Measurements from ENCODE around the gene ATF1.

Gene ATF1

DNA sequence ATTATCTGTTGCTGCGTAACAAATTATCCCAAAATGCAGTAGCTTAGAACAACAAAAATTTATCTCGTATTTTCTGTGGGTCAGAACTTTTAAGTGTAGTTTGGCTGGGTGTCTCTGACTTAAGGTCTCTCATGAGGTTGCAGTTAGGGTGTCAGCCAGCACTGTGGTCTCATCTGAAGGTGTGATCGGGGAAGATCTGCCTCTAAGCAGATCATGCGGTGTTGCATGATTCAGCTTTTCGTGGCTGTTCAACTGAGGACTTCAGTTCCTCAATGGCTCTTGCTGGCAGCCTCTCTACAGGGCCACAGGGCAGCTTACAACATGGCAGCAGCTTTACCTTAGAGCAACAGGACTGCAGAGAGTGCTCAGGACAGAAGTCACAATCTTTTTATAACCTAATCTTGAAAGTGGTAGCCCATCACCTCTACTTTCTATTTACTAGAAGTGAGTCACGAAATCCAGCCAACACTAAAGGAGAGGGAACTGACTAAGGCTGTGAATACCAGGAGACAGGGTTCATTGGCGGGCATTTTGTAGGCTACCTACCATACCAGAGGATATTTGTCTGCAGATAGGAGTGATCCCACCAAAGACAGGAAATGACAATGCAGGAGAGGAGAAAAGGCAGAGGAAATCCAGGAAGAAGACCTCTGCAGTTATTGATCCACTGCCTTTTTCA lies 77.0 kb downstream of the ATF1 start:
- Histone ChIP-seq H3K9ac (ENCODE audit: low read length) (no peak overlapping the region), H4K20me1 (ENCODE audit: insufficient read depth, low read length) (no peaks in the 10 kb centered on the region), H3K4me1 (ENCODE audit: low read length) (no peaks in the 10 kb centered on the region), H3K27ac (ENCODE audit: low read length) (no peak overlapping the region), H3K4me2 (ENCODE audit: low read length) (no peak overlapping the region), H3K4me3 (ENCODE audit: low read length) (no peak overlapping the region), H3K36me3 (replicated peaks; ENCODE audit: low read depth, low read length) (no peaks in the 10 kb centered on the region), H3K9me3 (ENCODE audit: insufficient read depth, low read length) (no peaks in the 10 kb centered on the region), H3K27me3 (ENCODE audit: low read depth, low read length) (no peaks in the 10 kb centered on the region), H3K79me2 (ENCODE audit: low read length) (no peaks in the 10 kb centered on the region), H2AFZ (ENCODE audit: low read depth, low read length) (no peak overlapping the region)
- TF ChIP-seq CTCF (IDR thresholded peaks at IDR 0.05; ENCODE audit: low read depth, low read length) (no peak), EZH2phosphoT487 (IDR thresholded peaks at IDR 0.05; ENCODE audit: low read depth) (no peak)

GRCh38 chr12:50841716-50842531 lies 78.0 kb downstream of the ATF1 start:
- Histone ChIP-seq H3K27ac (ENCODE audit: low read length) (no peak overlapping the region), H2AFZ (ENCODE audit: low read depth, low read length) (no peak overlapping the region), H3K4me3 (ENCODE audit: low read length) (no peak overlapping the region), H3K36me3 (replicated peaks; ENCODE audit: low read depth, low read length) (no peaks in the 10 kb centered on the region), H3K9ac (ENCODE audit: low read length) (no peak overlapping the region), H3K4me1 (ENCODE audit: low read length) (no peaks in the 10 kb centered on the region), H3K79me2 (ENCODE audit: low read length) (no peaks in the 10 kb centered on the region), H3K27me3 (ENCODE audit: low read depth, low read length) (no peaks in the 10 kb centered on the region), H3K9me3 (ENCODE audit: insufficient read depth, low read length) (no peaks in the 10 kb centered on the region), H4K20me1 (ENCODE audit: insufficient read depth, low read length) (no peaks in the 10 kb centered on the region), H3K4me2 (ENCODE audit: low read length) (no peak overlapping the region)
- TF ChIP-seq EZH2phosphoT487 (IDR thresholded peaks at IDR 0.05; ENCODE audit: low read depth) (no peak), CTCF (IDR thresholded peaks at IDR 0.05; ENCODE audit: low read depth, low read length) (no peak)

GRCh38 chr12:50842637-50843493 lies 79.0 kb downstream of the ATF1 start, which contains the start of gene TMPRSS12:
TMPRSS12 (plus strand) TSS chr12:50842926; CDS start chr12:50842965, 39 bp downstream.
- no peaks in the 10 kb centered on the region for H4K20me1 ChIP-seq (ENCODE audit: insufficient read depth, low read length)
- H3K36me3 ChIP-seq (replicated peaks; ENCODE audit: low read depth, low read length) = no peaks in the 10 kb centered on the region
- no peak within 1 kb of the TSS for H3K4me3 ChIP-seq (ENCODE audit: low read length)
- no peaks in the 10 kb centered on the region for H3K9me3 ChIP-seq (ENCODE audit: insufficient read depth, low read length)
- H2AFZ ChIP-seq (ENCODE audit: low read depth, low read length) = no peak within 1 kb of the TSS
- TF ChIP-seq EZH2phosphoT487 (IDR thresholded peaks at IDR 0.05; ENCODE audit: low read depth) (no peak), CTCF (IDR thresholded peaks at IDR 0.05; ENCODE audit: low read depth, low read length) (no peak)
- H3K79me2 ChIP-seq (ENCODE audit: low read length) = no peaks in the 10 kb centered on the region
- no peak within 1 kb of the TSS for H3K9ac ChIP-seq (ENCODE audit: low read length)
- H3K27ac ChIP-seq (ENCODE audit: low read length) = no peak within 1 kb of the TSS
- H3K27me3 ChIP-seq (ENCODE audit: low read depth, low read length) = no peaks in the 10 kb centered on the region
- H3K4me1 ChIP-seq (ENCODE audit: low read length) = no peaks in the 10 kb centered on the region
- no peak within 1 kb of the TSS for H3K4me2 ChIP-seq (ENCODE audit: low read length)
